HCT116 (cell line): ENCODE data around the gene SMURF1. TPM values are rescaled to one million over a fixed set of nuclear protein-coding genes. Genes with fewer than 3 reads are reported as not detected.

Experiments
- ATAC-seq: fragments of 200-7000 bp; cut with Tn5 transposase; 2 replicates; pipeline ENCODE4 v1.9.1; 2020; ENCODE audit warnings: mild to moderate bottlenecking, moderate library complexity
- BruUV-seq: library from RNA; stranded (reverse); fragments of 400-500 nt; replicated peaks from 2 replicates; lab custom pipeline; 2021; lab: Mats Ljungman, UMichigan
- CTCF ChIA-PET: fragments of 300-600 bp; sonication (Branson Sonifier 250); formaldehyde crosslinking; loops from one replicate; lab custom pipeline; 2021; ENCODE audit warnings: antibody characterized with exemption; lab: Charles Lee
- POLR2A ChIA-PET: fragments of 300-600, 350-600 bp; sonication (Branson Sonifier 250); formaldehyde crosslinking; loops from one replicate; lab custom pipeline; 2021; ENCODE audit warnings: antibody characterized with exemption; lab: Charles Lee
- RAD21 ChIA-PET, 2 experiments: fragments of 300-600 bp; sonication (Branson Sonifier 250); formaldehyde crosslinking; loops; one replicate each; lab custom pipeline; 2023; ENCODE audit warnings: low total read pairs in 2 of 2; ENCODE audit not compliant: uncharacterized antibody in 2 of 2, unreplicated experiment in 2 of 2, low non-redundant PET in 1 of 2; lab: Charles Lee
- DNase-seq: peaks from one replicate; pipeline ENCODE4 v3.0.0-alpha.2; 2010; ENCODE audit warnings: low read depth, low spot score
- H2AFZ ChIP-seq: fragments of 200-600 bp; shearing (Covaris generic), sonication (generic); 2 replicates; pipeline ENCODE4 v1.6.1; 2017; ENCODE audit warnings: low read depth, mixed run types, mixed read lengths, antibody characterized with exemption, low read length; ENCODE audit not compliant: poor library complexity, severe bottlenecking
- H3K27ac ChIP-seq: 2 replicates; pipeline ENCODE4 v1.5.1; 2012; ENCODE audit warnings: low read depth, low read length
- H3K27me3 ChIP-seq: fragments of 200-600 bp; sonication (generic); 2 replicates; pipeline ENCODE4 v1.6.1; 2016; ENCODE audit warnings: mixed run types, low read length, mixed read lengths; ENCODE audit not compliant: insufficient read depth
- H3K36me3 ChIP-seq, 2 experiments: fragments of 200-500 bp in 1 of 2; fragments of 200-600 bp in 1 of 2; sonication (Bioruptor generic) in 1 of 2; sonication (generic) in 1 of 2; 2 replicates each; pipeline versions ENCODE4 v1.5.1 to v1.6.1; 2014 to 2016; ENCODE audit warnings: low read length in 2 of 2, inconsistent platforms in 1 of 2, mixed read lengths in 1 of 2, mixed run types in 1 of 2; ENCODE audit not compliant: insufficient read depth in 2 of 2, control insufficient read depth in 1 of 2
- H3K4me1 ChIP-seq, 2 experiments: fragments of 200-600 bp in 1 of 2; sonication (generic) in 1 of 2; 2 replicates each; pipeline versions ENCODE4 v1.5.1 to v1.6.1; 2012 to 2017; ENCODE audit warnings: low read length in 2 of 2, inconsistent platforms in 1 of 2, mild to moderate bottlenecking in 1 of 2, mixed read lengths in 1 of 2, mixed run types in 1 of 2, moderate library complexity in 1 of 2; ENCODE audit not compliant: insufficient read depth in 2 of 2, control insufficient read depth in 1 of 2
- H3K4me2 ChIP-seq: fragments of 200-600 bp; sonication (generic); 2 replicates; pipeline ENCODE4 v1.6.1; 2017; ENCODE audit warnings: mixed run types, low read length, mixed read lengths
- H3K4me3 ChIP-seq, 2 experiments: fragments of 200-600 bp in 1 of 2; sonication (generic) in 1 of 2; replicated peaks in 1 of 2; 2 replicates each; pipeline ENCODE4 v1.5.1; 2011 to 2016; ENCODE audit warnings: low read length in 2 of 2, control low read depth in 1 of 2, low read depth in 1 of 2, mild to moderate bottlenecking in 1 of 2, mixed read lengths in 1 of 2, mixed run types in 1 of 2
- H3K79me2 ChIP-seq: fragments of 200-600 bp; sonication (generic); 2 replicates; pipeline ENCODE4 v1.6.1; 2017; ENCODE audit warnings: mild to moderate bottlenecking, mixed run types, low read length, moderate library complexity, mixed read lengths; ENCODE audit not compliant: insufficient read depth
- H3K9ac ChIP-seq: fragments of 200-600 bp; sonication (generic); 2 replicates; pipeline ENCODE4 v1.6.1; 2016; ENCODE audit warnings: low read length, mixed read lengths
- H3K9me2 ChIP-seq: fragments of 200-600 bp; sonication (generic), shearing (Covaris generic); 2 replicates; pipeline ENCODE4 v1.6.1; 2017; ENCODE audit warnings: mixed run types, mild to moderate bottlenecking, moderate library complexity; ENCODE audit not compliant: insufficient read depth
- H3K9me3 ChIP-seq, 2 experiments: fragments of 200-500 bp in 1 of 2; fragments of 200-600 bp in 1 of 2; sonication (Bioruptor generic) in 1 of 2; sonication (generic) in 1 of 2; 2 replicates each; pipeline ENCODE4 v1.6.1; 2014 to 2017; ENCODE audit warnings: low read length in 2 of 2, mixed read lengths in 2 of 2, inconsistent platforms in 1 of 2, low read depth in 1 of 2, mild to moderate bottlenecking in 1 of 2, mixed run types in 1 of 2, moderate library complexity in 1 of 2; ENCODE audit not compliant: control insufficient read depth in 1 of 2, insufficient read depth in 1 of 2
- H4K20me1 ChIP-seq: fragments of 200-600 bp; sonication (generic), shearing (Covaris generic); 2 replicates; pipeline ENCODE4 v1.6.1; 2017; ENCODE audit warnings: mixed run types, mild to moderate bottlenecking, moderate library complexity; ENCODE audit not compliant: insufficient read depth
- ATF3 ChIP-seq: IDR thresholded peaks from 2 replicates; pipeline ENCODE4 v1.6.1; 2012
- CTCF ChIP-seq, 3 experiments: fragments of 200-600 bp in 1 of 3; sonication (generic) in 1 of 3; IDR thresholded peaks in 2 of 3; conservative IDR thresholded peaks in 1 of 3; 2 replicates each; pipeline ENCODE4 v1.5.1; 2012 to 2017; ENCODE audit warnings: low read depth in 2 of 3, low read length in 2 of 3, antibody characterized with exemption in 1 of 3, borderline replicate concordance in 1 of 3, control low read depth in 1 of 3, mild to moderate bottlenecking in 1 of 3, mixed read lengths in 1 of 3, mixed run types in 1 of 3, moderate library complexity in 1 of 3; ENCODE audit not compliant: insufficient read depth in 1 of 3
- EGR1 ChIP-seq: IDR thresholded peaks from 2 replicates; pipeline ENCODE4 v1.6.1; 2012; ENCODE audit warnings: low read depth
- ELF1 ChIP-seq: IDR thresholded peaks from 2 replicates; pipeline ENCODE4 v1.6.1; 2012; ENCODE audit warnings: low read depth, borderline replicate concordance
- EZH2phosphoT487 ChIP-seq: fragments of 200-600 bp; IDR thresholded peaks from 2 replicates; pipeline ENCODE4 v1.6.1; 2018; ENCODE audit warnings: antibody characterized with exemption, borderline replicate concordance
- JUND ChIP-seq: IDR thresholded peaks from 2 replicates; pipeline ENCODE4 v1.6.1; 2012
- MAX ChIP-seq: IDR thresholded peaks from 2 replicates; pipeline ENCODE4 v1.6.1; 2012
- POLR2AphosphoS5 ChIP-seq: IDR thresholded peaks from 2 replicates; pipeline ENCODE4 v1.6.1; 2011; ENCODE audit warnings: mild to moderate bottlenecking, low read depth, low read length, moderate library complexity
- RAD21 ChIP-seq: IDR thresholded peaks from 2 replicates; pipeline ENCODE4 v1.6.1; 2012; ENCODE audit warnings: low read depth, mild to moderate bottlenecking
- REST ChIP-seq: IDR thresholded peaks from 2 replicates; pipeline ENCODE4 v1.6.1; 2012; ENCODE audit warnings: low read depth
- SIN3A ChIP-seq: IDR thresholded peaks from 2 replicates; pipeline ENCODE4 v1.6.1; 2012; ENCODE audit warnings: low read depth
- intact Hi-C: fragments of 100-400 bp; cut with micrococcal nuclease; formaldehyde crosslinking; loops from 2 replicates; pipeline ENCODE4 v1.10.0; 2022
- total RNA-seq: library from RNA; stranded (reverse); gene quantifications from one replicate; pipeline ENCODE4 v1.2.1, GENCODE V29; 2021; ENCODE audit not compliant: unreplicated experiment

SMURF1 gene
- total RNA-seq, 1 experiment from 2014 or later: 24.6 TPM

- Histone ChIP-seq H3K9me2 (no peaks in the 10 kb centered on the region), H2AFZ (no peak overlapping the region), H3K9me3 (no peaks in the 10 kb centered on the region), H3K4me2 (no peak overlapping the region), H3K79me2 (peaks cover 80% of the 10 kb centered on the region), H3K9ac (no peak overlapping the region), H3K27me3 (no peaks in the 10 kb centered on the region), H3K27ac (no peak overlapping the region), H3K36me3 (no peaks in the 10 kb centered on the region), H3K4me1 (no peaks in the 10 kb centered on the region), H3K4me3 (no peak overlapping the region), H4K20me1 (no peaks in the 10 kb centered on the region; the same call in 1 of the 2 replicates)
- TF ChIP-seq MAX (no peak), JUND (no peak), POLR2AphosphoS5 (no peak), CTCF (IDR thresholded peaks at IDR 0.05 in 2 of 3, conservative IDR thresholded peaks at IDR 0.05 in 1 of 3; ENCODE audit: borderline replicate concordance in 1 of 3, insufficient read depth in 1 of 3, low read depth in 2 of 3, low read length in 2 of 3) (no peak), EGR1 (no peak), EZH2phosphoT487 (no peak), ELF1 (no peak), ATF3 (no peak), REST (no peak), RAD21 (no peak), SIN3A (no peak)
- ChIA-PET RAD21 (no interaction called here), CTCF (no interaction called here), POLR2A (no interaction called here)
- DNase-seq (no peak), ATAC-seq (no peak)
- no TSS peak for BruUV-seq
- intact Hi-C loops: no loop called here
Measured at GRCh38 chr7:99079104-99079503, 64.8 kb downstream of the SMURF1 start.
